ENCODE results near the gene SPPL2B. TPM values are rescaled to one million over a fixed set of nuclear protein-coding genes. Genes with fewer than 3 reads are reported as not detected.

The SPPL2B gene
- polyA plus RNA-seq, 1 of the 3 experiments (the other 2 are of a cell fraction): 58.1 TPM

DNA sequence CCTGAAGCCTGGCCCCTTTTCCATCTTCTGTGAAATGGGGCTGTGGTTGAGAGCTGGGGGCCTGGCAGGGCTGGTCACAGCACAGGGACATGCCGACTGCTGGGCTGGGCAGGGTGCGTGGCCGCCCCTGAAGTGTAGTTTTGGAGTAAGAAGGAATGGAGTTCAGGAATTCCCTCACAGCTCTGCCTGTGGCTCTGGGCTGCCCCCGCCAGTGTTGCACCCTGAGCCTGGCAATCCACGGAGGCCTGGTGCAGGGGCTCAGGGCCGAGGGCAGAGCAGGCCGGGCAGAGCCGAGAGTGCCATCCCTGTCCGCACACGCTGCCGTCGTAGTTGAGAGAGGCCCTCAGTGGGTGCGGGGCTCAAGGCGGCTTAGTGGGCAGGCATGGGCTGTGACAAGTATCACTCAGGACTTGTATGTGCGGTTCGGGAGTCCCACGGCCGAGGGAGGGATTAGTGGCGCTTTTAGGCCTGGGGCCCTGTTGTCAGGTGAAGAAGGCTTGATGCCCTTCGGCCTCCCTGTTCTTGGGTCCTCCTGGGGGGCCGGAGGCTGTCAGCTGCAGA, 9.7 kb downstream of the SPPL2B start:
- peaks cover 32% of the 10 kb centered on the region; the same call in 1 of the 2 replicates for H3K79me2 ChIP-seq (ENCODE audit: insufficient read depth)
- no peak overlapping the region for H2AFZ ChIP-seq (ENCODE audit: low read depth)
- no peaks in the 10 kb centered on the region for H3K4me1 ChIP-seq (ENCODE audit: control insufficient read depth in 1 of 2, insufficient read depth in 2 of 2, low read depth in 1 of 2, low read length in 1 of 2)
- CTCF ChIA-PET: interaction anchor here (2.4 kb wide), 1 partner anchor 22 kb away, joined by 12 read pairs; no protein-coding TSS in a partner anchor
- no peak overlapping the region for H3K4me2 ChIP-seq
- H3K9me3 ChIP-seq: no peaks in the 10 kb centered on the region
- no peak for DNase-seq
- POLR2A ChIA-PET: no interaction called here
- H4K20me1 ChIP-seq (ENCODE audit: insufficient read depth): peaks cover 9% of the 10 kb centered on the region; the same call in 1 of the 2 replicates
- 96% methylated on average over 15 of the region's 21 CpGs for WGBS (ENCODE audit: low lambda C conversion rate)
- H3F3A ChIP-seq (replicated peaks; ENCODE audit: insufficient read depth): peaks cover 18% of the 10 kb centered on the region
- H3K9ac ChIP-seq: no peak overlapping the region
- no peaks in the 10 kb centered on the region for H3K9me2 ChIP-seq
- TF ChIP-seq IRF3 (IDR thresholded peaks at IDR 0.05; ENCODE audit: low read depth, low read length): no peak
- no peak for TF ChIP-seq RCOR1 (IDR thresholded peaks at IDR 0.05; ENCODE audit: low read length)
- TF ChIP-seq ELF1 (IDR thresholded peaks at IDR 0.05): no peak
- TF ChIP-seq SMC3 (IDR thresholded peaks at IDR 0.05; ENCODE audit: low read depth, low read length): no peak
- TF ChIP-seq, protein P1, sequence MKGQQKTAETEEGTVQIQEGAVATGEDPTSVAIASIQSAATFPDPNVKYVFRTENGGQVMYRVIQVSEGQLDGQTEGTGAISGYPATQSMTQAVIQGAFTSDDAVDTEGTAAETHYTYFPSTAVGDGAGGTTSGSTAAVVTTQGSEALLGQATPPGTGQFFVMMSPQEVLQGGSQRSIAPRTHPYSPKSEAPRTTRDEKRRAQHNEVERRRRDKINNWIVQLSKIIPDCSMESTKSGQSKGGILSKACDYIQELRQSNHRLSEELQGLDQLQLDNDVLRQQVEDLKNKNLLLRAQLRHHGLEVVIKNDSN (IDR thresholded peaks at IDR 0.05; ENCODE audit: borderline replicate concordance, low read depth): no peak
- no peak for TF ChIP-seq RAD21 (IDR thresholded peaks at IDR 0.05; ENCODE audit: low read length)
- TF ChIP-seq, protein P2, sequence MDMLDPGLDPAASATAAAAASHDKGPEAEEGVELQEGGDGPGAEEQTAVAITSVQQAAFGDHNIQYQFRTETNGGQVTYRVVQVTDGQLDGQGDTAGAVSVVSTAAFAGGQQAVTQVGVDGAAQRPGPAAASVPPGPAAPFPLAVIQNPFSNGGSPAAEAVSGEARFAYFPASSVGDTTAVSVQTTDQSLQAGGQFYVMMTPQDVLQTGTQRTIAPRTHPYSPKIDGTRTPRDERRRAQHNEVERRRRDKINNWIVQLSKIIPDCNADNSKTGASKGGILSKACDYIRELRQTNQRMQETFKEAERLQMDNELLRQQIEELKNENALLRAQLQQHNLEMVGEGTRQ (IDR thresholded peaks at IDR 0.05; ENCODE audit: borderline replicate concordance, low read depth, low read length): no peak
- no peak for TF ChIP-seq NFIC (IDR thresholded peaks at IDR 0.05; ENCODE audit: borderline replicate concordance)
- TF ChIP-seq, protein P3, sequence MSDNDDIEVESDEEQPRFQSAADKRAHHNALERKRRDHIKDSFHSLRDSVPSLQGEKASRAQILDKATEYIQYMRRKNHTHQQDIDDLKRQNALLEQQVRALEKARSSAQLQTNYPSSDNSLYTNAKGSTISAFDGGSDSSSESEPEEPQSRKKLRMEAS (IDR thresholded peaks at IDR 0.05; ENCODE audit: low read depth): no peak
- H3K27ac ChIP-seq (ENCODE audit: low read depth in 2 of 2, low read length in 1 of 2): no peak overlapping the region
- H3K4me3 ChIP-seq (ENCODE audit: low read depth in 2 of 2, low read length in 1 of 2): no peak overlapping the region
- peaks cover 0 to 12% of the 10 kb centered on the region in 2 experiments for H3K36me3 ChIP-seq (replicated peaks in 1 of 2; ENCODE audit: control insufficient read depth in 1 of 2, insufficient read depth in 2 of 2, low read length in 1 of 2)
- no peaks in the 10 kb centered on the region for H3K27me3 ChIP-seq (ENCODE audit: insufficient read depth)

GRCh38 chr19:2338751-2339643, 10.5 kb downstream of the SPPL2B start:
- Histone ChIP-seq H4K20me1 (ENCODE audit: insufficient read depth) (peaks cover 9% of the 10 kb centered on the region; the same call in 1 of the 2 replicates), H3K9me2 (no peaks in the 10 kb centered on the region), H3K4me1 (ENCODE audit: control insufficient read depth in 1 of 2, insufficient read depth in 2 of 2, low read depth in 1 of 2, low read length in 1 of 2) (no peaks in the 10 kb centered on the region), H3K4me3 (ENCODE audit: low read depth in 2 of 2, low read length in 1 of 2) (no peak overlapping the region), H3K9me3 (no peaks in the 10 kb centered on the region), H3K4me2 (no peak overlapping the region), H2AFZ (ENCODE audit: low read depth) (no peak overlapping the region), H3K36me3 (replicated peaks in 1 of 2; ENCODE audit: control insufficient read depth in 1 of 2, insufficient read depth in 2 of 2, low read length in 1 of 2) (peaks cover 0 to 12% of the 10 kb centered on the region in 2 experiments), H3K27ac (ENCODE audit: low read depth in 2 of 2, low read length in 1 of 2) (no peak overlapping the region), H3K9ac (no peak overlapping the region), H3K27me3 (ENCODE audit: insufficient read depth) (no peaks in the 10 kb centered on the region), H3K79me2 (ENCODE audit: insufficient read depth) (peaks cover 24% of the 10 kb centered on the region; the same call in 1 of the 2 replicates), H3F3A (replicated peaks; ENCODE audit: insufficient read depth) (peaks cover 18% of the 10 kb centered on the region)
- DNase-seq: no peak
- WGBS (ENCODE audit: low lambda C conversion rate): over 99% methylated on average over 28 of the region's 54 CpGs
- ChIA-PET POLR2A (no interaction called here), CTCF (interaction anchor here (1.4 to 2.4 kb wide), 2 partner anchors 22 to 66 kb away, joined by 3 to 12 read pairs; no protein-coding TSS in a partner anchor)
- TF ChIP-seq ZBTB33 (IDR thresholded peaks at IDR 0.05; ENCODE audit: borderline replicate concordance, low read depth) (no peak), NFIC (IDR thresholded peaks at IDR 0.05; ENCODE audit: borderline replicate concordance) (no peak), RCOR1 (IDR thresholded peaks at IDR 0.05; ENCODE audit: low read length) (no peak), TEAD4 (IDR thresholded peaks at IDR 0.05; ENCODE audit: borderline replicate concordance, insufficient read depth) (no peak), RAD21 (IDR thresholded peaks at IDR 0.05; ENCODE audit: low read length) (no peak), ELF1 (IDR thresholded peaks at IDR 0.05) (no peak)
- TF ChIP-seq, protein P3 (IDR thresholded peaks at IDR 0.05; ENCODE audit: low read depth): no peak
- TF ChIP-seq, protein P4, sequence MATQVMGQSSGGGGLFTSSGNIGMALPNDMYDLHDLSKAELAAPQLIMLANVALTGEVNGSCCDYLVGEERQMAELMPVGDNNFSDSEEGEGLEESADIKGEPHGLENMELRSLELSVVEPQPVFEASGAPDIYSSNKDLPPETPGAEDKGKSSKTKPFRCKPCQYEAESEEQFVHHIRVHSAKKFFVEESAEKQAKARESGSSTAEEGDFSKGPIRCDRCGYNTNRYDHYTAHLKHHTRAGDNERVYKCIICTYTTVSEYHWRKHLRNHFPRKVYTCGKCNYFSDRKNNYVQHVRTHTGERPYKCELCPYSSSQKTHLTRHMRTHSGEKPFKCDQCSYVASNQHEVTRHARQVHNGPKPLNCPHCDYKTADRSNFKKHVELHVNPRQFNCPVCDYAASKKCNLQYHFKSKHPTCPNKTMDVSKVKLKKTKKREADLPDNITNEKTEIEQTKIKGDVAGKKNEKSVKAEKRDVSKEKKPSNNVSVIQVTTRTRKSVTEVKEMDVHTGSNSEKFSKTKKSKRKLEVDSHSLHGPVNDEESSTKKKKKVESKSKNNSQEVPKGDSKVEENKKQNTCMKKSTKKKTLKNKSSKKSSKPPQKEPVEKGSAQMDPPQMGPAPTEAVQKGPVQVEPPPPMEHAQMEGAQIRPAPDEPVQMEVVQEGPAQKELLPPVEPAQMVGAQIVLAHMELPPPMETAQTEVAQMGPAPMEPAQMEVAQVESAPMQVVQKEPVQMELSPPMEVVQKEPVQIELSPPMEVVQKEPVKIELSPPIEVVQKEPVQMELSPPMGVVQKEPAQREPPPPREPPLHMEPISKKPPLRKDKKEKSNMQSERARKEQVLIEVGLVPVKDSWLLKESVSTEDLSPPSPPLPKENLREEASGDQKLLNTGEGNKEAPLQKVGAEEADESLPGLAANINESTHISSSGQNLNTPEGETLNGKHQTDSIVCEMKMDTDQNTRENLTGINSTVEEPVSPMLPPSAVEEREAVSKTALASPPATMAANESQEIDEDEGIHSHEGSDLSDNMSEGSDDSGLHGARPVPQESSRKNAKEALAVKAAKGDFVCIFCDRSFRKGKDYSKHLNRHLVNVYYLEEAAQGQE (IDR thresholded peaks at IDR 0.05; ENCODE audit: low read depth, low read length): no peak
